Measurements from ENCODE around the gene DAZ2.
"Not testable (repeated sequence)": the region's sequence is repeated elsewhere in the genome, so short reads cannot be mapped to it uniquely, and the experiment has no call there.

The DAZ2 gene

GRCh38 chrY:23219233-23219632 is at the start of gene DAZ2:
DAZ2 (plus strand) TSS chrY:23219533; CDS start chrY:23219741, 208 bp downstream.
- not testable (repeated sequence) for DNase-seq

GRCh38 chrY:23198908-23199307 is 20.4 kb upstream of the DAZ2 start, which contains the start of gene DAZ1:
DAZ1 (minus strand) TSS chrY:23199008; CDS start chrY:23198800, 208 bp downstream.
- DNase-seq, result not testable (repeated sequence)

- DNase-seq, result not testable (repeated sequence)
Observed at GRCh38 chrY:23207455-23207854, 11.9 kb upstream of the DAZ2 start.

- DNase-seq, result not testable (repeated sequence)
Observed at GRCh38 chrY:23209802-23210495, 9.4 kb upstream of the DAZ2 start.

GRCh38 chrY:23210681-23211080 is 8.7 kb upstream of the DAZ2 start:
- not testable (repeated sequence) for DNase-seq
